ENCODE results near the gene CNOT6. TPM values are rescaled to one million over a fixed set of nuclear protein-coding genes. Genes with fewer than 3 reads are reported as not detected.

The CNOT6 gene
- total RNA-seq, 1 experiment from 2014 or later = 60.9 TPM

DNA sequence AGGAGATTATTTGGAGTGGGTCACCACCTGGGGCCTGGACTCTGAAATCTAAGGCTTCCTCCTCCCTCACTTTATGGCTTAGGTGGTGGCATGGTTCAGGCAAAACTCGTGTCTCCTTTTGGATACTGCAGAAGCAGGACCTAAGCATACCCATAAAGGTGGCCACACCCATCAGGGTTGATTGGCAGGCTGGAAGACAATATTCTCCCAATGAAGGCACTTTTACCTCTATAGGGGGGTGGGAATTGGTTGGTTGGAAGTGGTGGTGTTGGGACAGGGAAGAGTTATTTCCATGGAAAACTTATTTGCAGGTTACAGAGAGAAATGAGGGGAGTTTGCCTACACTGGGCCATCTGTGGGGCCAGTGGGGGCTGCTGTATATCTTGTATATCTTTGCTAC, 39.7 kb downstream of the CNOT6 start:
- CTCF ChIA-PET = no interaction called here
- intact Hi-C loops (cut with micrococcal nuclease; ENCODE audit: unreplicated experiment) = no loop called here
- Histone ChIP-seq H3K27me3 (replicated peaks; ENCODE audit: insufficient read depth, low read depth, low read length, poor library complexity) (no peaks in the 10 kb centered on the region), H3K4me1 (ENCODE audit: insufficient read depth, low read length, poor library complexity, severe bottlenecking) (no peaks in the 10 kb centered on the region), H3K9me3 (ENCODE audit: low read depth, low read length, poor library complexity, severe bottlenecking) (no peaks in the 10 kb centered on the region), H3K36me3 (ENCODE audit: insufficient read depth, low read length, poor library complexity, severe bottlenecking) (peaks cover 22% of the 10 kb centered on the region), H3K27ac (ENCODE audit: low read depth, low read length, poor library complexity, severe bottlenecking) (no peak overlapping the region), H3K4me3 (ENCODE audit: low read depth, low read length, poor library complexity, severe bottlenecking) (no peak overlapping the region)
- no peak for DNase-seq (ENCODE audit: low spot score)
- BruUV-seq (replicated peaks) = no TSS peak
- POLR2A ChIA-PET (ENCODE audit: low non-redundant PET) = no interaction called here
- TF ChIP-seq CTCF (conservative IDR thresholded peaks at IDR 0.05; ENCODE audit: low read depth, low read length) (no peak), EZH2 (IDR thresholded peaks at IDR 0.05; ENCODE audit: borderline replicate concordance, low read depth, low read length, poor library complexity, severe bottlenecking) (no peak)

GRCh38 chr5:180535573-180535972, 41.4 kb downstream of the CNOT6 start:
- BruUV-seq (replicated peaks) = no TSS peak
- Histone ChIP-seq H3K4me3 (ENCODE audit: low read depth, low read length, poor library complexity, severe bottlenecking) (no peak overlapping the region), H3K4me1 (ENCODE audit: insufficient read depth, low read length, poor library complexity, severe bottlenecking) (no peaks in the 10 kb centered on the region), H3K27me3 (replicated peaks; ENCODE audit: insufficient read depth, low read depth, low read length, poor library complexity) (no peaks in the 10 kb centered on the region), H3K9me3 (ENCODE audit: low read depth, low read length, poor library complexity, severe bottlenecking) (no peaks in the 10 kb centered on the region), H3K36me3 (ENCODE audit: insufficient read depth, low read length, poor library complexity, severe bottlenecking) (peaks cover 13% of the 10 kb centered on the region), H3K27ac (ENCODE audit: low read depth, low read length, poor library complexity, severe bottlenecking) (no peak overlapping the region)
- no peak for TF ChIP-seq CTCF (conservative IDR thresholded peaks at IDR 0.05; ENCODE audit: low read depth, low read length)
- no peak for TF ChIP-seq EZH2 (IDR thresholded peaks at IDR 0.05; ENCODE audit: borderline replicate concordance, low read depth, low read length, poor library complexity, severe bottlenecking)
- intact Hi-C loops (cut with micrococcal nuclease; ENCODE audit: unreplicated experiment) = no loop called here
- ChIA-PET CTCF (no interaction called here), POLR2A (ENCODE audit: low non-redundant PET) (no interaction called here)
- DNase-seq (ENCODE audit: low spot score) = no peak

- BruUV-seq (replicated peaks) = no TSS peak
- Histone ChIP-seq H3K4me1 (ENCODE audit: insufficient read depth, low read length, poor library complexity, severe bottlenecking) (no peaks in the 10 kb centered on the region), H3K36me3 (ENCODE audit: insufficient read depth, low read length, poor library complexity, severe bottlenecking) (peaks cover 6% of the 10 kb centered on the region), H3K27me3 (replicated peaks; ENCODE audit: insufficient read depth, low read depth, low read length, poor library complexity) (no peaks in the 10 kb centered on the region), H3K27ac (ENCODE audit: low read depth, low read length, poor library complexity, severe bottlenecking) (no peak overlapping the region), H3K4me3 (ENCODE audit: low read depth, low read length, poor library complexity, severe bottlenecking) (no peak overlapping the region), H3K9me3 (ENCODE audit: low read depth, low read length, poor library complexity, severe bottlenecking) (no peaks in the 10 kb centered on the region)
- ChIA-PET POLR2A (ENCODE audit: low non-redundant PET) (no interaction called here), CTCF (no interaction called here)
- intact Hi-C loops (cut with micrococcal nuclease; ENCODE audit: unreplicated experiment) = no loop called here
- no peak for DNase-seq (ENCODE audit: low spot score)
- no peak for TF ChIP-seq CTCF (conservative IDR thresholded peaks at IDR 0.05; ENCODE audit: low read depth, low read length)
- TF ChIP-seq EZH2 (IDR thresholded peaks at IDR 0.05; ENCODE audit: borderline replicate concordance, low read depth, low read length, poor library complexity, severe bottlenecking) = no peak
Measured at GRCh38 chr5:180540050-180540694, 46.0 kb downstream of the CNOT6 start.
